Epithelial cell of proximal tubule (primary cell): ENCODE data around the gene CFAP54. TPM values are rescaled to one million over a fixed set of nuclear protein-coding genes. Genes with fewer than 3 reads are reported as not detected.

ENCODE experiments used
- DNase-seq: peaks from one replicate; pipeline ENCODE4 v3.0.0-alpha.2; 2011; ENCODE audit warnings: low read depth
- H3K4me3 ChIP-seq: 2 replicates; pipeline ENCODE4 v1.5.1; 2011; ENCODE audit warnings: low read depth, mild to moderate bottlenecking, low read length
- total RNA-seq: library from RNA; depleted of rRNA; stranded (reverse); fragments of >200 nt; gene quantifications from 2 replicates; pipeline ENCODE4 v1.2.3, GENCODE V29; 2015
- TF ChIP-seq, protein P1 (sequence below): conservative IDR thresholded peaks from 2 replicates; pipeline ENCODE4 v1.5.1; 2012; ENCODE audit warnings: low read depth, mild to moderate bottlenecking, low read length

Gene CFAP54
- total RNA-seq, 1 donor from 2014 or later, result 0.40 TPM

DNA sequence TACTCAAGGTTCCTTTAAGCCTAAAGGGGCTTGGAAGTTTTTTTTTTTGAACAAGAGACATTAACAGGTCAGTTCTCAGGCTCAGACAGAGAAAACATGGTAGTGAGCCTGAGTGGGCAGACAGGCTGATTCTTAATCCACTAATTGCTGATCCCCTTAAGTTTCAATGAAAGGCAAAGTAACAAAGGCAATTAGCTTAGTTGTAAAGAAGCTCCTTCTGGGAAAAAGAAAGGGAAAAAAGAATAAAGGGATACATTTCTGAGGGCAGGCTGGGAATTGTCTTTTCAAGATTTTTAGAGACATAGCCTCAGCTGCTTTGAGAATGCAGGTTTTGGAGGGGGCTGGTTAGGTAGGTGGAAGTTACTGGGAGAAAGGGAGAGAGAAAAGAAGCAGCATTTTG lies 133.8 kb downstream of the CFAP54 start:
- no peak for DNase-seq
- no peak overlapping the region for H3K4me3 ChIP-seq
- TF ChIP-seq, protein P1, sequence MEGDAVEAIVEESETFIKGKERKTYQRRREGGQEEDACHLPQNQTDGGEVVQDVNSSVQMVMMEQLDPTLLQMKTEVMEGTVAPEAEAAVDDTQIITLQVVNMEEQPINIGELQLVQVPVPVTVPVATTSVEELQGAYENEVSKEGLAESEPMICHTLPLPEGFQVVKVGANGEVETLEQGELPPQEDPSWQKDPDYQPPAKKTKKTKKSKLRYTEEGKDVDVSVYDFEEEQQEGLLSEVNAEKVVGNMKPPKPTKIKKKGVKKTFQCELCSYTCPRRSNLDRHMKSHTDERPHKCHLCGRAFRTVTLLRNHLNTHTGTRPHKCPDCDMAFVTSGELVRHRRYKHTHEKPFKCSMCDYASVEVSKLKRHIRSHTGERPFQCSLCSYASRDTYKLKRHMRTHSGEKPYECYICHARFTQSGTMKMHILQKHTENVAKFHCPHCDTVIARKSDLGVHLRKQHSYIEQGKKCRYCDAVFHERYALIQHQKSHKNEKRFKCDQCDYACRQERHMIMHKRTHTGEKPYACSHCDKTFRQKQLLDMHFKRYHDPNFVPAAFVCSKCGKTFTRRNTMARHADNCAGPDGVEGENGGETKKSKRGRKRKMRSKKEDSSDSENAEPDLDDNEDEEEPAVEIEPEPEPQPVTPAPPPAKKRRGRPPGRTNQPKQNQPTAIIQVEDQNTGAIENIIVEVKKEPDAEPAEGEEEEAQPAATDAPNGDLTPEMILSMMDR, result no peak

DNA sequence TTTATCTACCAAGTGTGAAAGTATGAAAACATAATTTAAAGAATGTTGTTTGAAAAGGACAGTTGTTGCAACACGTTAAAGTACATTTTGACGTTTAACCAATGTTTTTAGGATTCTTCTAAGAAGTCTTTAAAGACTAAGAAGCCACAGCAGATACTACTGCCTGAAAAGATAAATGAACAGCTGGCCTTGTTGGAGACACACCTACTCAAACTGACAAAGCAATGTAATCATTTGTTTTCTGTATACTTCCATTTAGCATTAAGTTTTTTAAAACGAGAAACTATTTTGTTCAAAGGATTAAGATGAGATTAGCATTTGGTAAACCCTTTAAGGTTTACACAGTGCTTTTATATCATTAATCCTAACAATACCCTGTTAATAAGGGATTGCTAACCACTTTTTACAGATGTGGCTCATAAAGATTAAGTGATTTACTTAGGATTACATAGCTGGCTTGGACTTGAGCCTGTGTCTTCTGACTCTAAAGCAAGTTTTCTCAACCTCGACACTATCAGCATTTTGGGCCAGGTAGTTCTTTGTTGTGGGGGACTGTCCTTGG lies 134.4 kb downstream of the CFAP54 start:
- no peak for DNase-seq
- no peak overlapping the region for H3K4me3 ChIP-seq
- TF ChIP-seq, protein P1, result no peak

DNA sequence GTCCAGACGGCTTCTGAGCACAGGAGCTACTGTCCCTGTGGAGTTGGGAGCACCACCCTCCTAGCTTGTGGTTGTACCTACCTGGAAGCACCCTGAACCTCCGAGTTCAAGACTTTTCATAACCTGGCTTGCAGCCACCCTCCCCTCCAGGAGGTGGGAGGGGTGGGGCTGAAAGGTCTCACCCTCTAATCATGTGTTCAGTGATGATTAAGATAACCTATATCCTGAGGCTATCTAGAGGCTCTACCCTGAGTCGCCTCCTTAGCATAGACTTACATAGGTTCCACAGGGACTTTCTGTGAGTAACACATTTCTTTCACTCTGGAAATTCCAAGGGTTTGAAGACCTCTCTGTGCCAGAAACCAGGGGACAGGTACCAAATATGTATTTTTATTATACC lies 146.5 kb downstream of the CFAP54 start:
- no peak overlapping the region for H3K4me3 ChIP-seq
- DNase-seq, result no peak
- TF ChIP-seq, protein P1, result no peak

DNA sequence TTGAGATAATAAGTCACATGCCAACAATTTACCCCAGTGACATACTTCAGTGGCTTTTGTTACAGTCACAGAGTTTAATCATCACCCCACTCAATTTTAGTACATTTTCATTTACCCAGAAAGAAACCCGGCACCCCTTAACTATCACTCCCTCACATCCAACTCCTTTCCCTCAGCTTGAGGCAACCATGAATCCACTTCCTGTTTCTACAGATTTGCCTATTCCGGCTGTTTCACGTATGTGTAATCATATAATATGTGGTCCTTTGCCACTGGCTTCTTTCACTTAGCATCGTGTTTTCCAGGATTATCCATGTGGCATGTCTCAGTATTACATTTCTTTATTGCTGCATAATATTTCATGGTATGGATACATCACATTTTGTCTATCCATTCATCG lies 147.5 kb downstream of the CFAP54 start:
- no peak overlapping the region for H3K4me3 ChIP-seq
- TF ChIP-seq, protein P1, result no peak
- DNase-seq, result no peak

DNA sequence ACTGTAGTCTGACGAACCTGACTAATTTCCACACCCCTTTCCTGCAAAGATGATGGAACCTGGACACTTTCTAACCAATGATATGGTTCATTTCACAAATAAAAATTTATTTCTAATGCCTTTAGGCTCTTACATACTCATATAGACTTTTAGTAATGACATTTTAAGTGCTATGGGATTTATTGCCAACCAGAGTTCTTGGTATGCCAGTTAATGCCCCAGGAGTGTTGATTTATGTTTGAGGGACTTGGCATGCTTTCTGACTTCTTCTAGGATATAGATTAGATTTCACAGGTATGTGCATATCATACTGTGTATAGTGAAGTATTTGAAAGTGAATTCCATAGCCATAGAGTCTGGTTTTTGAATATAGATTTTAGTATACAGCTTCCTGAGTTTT lies 159.5 kb downstream of the CFAP54 start:
- no peak for DNase-seq
- TF ChIP-seq, protein P1, result no peak
- H3K4me3 ChIP-seq, result no peak overlapping the region

DNA sequence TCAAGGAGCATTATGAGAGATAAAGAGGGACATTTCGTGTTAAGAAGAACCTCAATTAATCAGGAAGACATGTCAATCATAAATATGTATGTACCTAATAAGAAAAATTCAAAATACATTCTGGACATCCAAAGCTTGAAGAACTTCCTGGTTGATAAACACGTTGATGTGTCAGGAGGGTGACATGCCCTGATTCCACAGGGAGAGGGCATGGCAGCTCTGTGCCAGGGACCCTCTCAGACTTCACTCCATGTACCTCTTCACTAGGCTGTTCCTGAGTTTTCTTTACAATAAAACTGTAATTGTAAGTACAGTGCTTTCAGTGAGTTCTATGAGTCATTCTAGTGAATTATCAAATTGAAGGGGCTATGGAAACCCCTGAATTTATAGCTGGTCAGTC lies 163.5 kb downstream of the CFAP54 start:
- TF ChIP-seq, protein P1, result no peak
- H3K4me3 ChIP-seq, result no peak overlapping the region
- no peak for DNase-seq

DNA sequence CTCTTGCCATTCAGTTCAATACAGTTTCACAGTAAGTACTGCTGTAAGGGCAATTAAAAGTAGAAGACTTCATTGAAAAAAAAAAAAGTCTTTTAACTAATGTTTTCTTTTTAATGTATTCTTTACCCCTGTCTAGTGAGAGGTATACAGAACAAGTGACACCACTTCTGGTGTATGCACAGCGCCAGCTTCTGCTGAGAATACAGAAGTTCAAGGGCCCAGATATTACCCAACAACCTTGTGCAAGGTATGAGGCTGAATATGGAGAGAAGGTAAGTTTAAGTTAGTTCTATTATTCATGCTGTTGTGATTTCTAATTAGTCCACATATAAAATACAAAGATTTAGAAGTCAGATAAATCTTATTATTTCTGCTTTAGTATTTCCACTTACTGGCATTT lies 168.7 kb downstream of the CFAP54 start:
- TF ChIP-seq, protein P1, result no peak
- no peak overlapping the region for H3K4me3 ChIP-seq
- DNase-seq, result no peak
